ENCODE data around the gene CLEC9A.
"Not testable (repeated sequence)": the region's sequence is repeated elsewhere in the genome, so short reads cannot be mapped to it uniquely, and the experiment has no call there.

Gene CLEC9A

DNA sequence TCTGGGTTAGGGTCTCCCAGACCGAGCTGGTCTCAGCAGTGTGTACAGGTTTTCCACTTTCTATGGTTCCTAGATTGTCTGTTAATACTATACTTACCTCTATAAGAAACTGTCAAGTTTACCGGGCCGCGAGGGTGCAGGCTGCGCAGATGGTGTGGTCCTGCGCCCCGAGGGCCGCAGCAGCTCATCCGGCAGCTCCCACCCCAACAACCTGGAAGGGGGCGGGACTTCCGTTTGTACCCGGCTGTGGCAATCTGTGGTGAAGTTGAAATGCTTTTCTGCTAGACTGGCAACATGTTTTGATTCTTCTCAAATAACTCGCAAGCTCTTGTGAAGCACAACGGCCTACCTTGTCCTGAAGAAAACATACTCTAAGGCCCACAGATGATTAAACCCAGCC lies at the start of gene CLEC9A:
TSS of gene CLEC9A (plus strand) at position 237 of the 400 bp plus-strand sequence. CDS start 22,006 bp downstream, outside the sequence.
- in situ Hi-C loops (cut with HindIII; ENCODE audit: low sequenced_read_pairs), result no loop called here

DNA sequence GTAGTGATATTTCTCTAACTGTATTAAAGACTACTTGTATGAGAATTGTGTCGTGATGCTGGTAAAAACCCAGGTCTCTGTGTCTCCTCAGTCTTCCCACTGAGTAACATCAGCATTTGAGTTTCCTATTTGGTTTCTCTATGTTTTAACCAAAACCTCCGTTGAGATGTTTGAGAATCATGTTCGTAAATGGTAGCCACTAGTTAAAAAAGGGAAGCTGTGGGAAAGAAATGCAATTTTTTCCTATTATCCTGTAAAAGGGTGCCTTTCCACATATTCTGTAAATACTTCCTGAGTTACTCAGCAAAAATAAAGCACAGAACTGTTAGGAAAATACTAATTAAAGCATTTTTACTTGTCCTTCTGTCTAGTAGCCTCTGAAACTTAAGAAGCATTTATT lies 38.6 kb upstream of the CLEC9A start:
- in situ Hi-C loops (cut with HindIII; ENCODE audit: low sequenced_read_pairs), result no loop called here

- in situ Hi-C loops (cut with HindIII; ENCODE audit: low sequenced_read_pairs), result no loop called here
Measured at GRCh38 chr12:9992296-9992695, 38.2 kb upstream of the CLEC9A start.

DNA sequence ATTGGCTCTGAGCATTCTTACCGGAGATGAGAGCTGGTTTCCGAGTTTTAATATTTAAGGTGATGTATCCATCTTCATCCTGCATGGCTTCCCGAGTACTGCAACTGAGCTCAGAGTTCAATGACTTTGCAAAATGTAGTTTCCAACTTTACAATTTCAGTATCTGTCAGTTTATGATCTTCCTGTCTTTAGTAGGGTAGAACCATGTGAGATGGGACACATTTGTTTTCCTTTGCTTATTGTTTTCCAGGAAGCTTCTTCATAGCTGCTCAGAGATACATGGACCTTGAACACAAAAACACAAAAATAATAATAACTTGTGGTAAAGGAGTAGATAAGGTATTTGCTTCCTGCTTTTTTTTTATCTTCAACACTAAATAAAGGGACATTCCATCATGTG lies 31.5 kb upstream of the CLEC9A start, which contains the start of gene CLEC1B:
TSS of gene CLEC1B (minus strand) at position 106 of the 400 bp plus-strand sequence. CDS start at position 85, 21 bp downstream.
- in situ Hi-C loops (cut with HindIII; ENCODE audit: low sequenced_read_pairs), result no loop called here

DNA sequence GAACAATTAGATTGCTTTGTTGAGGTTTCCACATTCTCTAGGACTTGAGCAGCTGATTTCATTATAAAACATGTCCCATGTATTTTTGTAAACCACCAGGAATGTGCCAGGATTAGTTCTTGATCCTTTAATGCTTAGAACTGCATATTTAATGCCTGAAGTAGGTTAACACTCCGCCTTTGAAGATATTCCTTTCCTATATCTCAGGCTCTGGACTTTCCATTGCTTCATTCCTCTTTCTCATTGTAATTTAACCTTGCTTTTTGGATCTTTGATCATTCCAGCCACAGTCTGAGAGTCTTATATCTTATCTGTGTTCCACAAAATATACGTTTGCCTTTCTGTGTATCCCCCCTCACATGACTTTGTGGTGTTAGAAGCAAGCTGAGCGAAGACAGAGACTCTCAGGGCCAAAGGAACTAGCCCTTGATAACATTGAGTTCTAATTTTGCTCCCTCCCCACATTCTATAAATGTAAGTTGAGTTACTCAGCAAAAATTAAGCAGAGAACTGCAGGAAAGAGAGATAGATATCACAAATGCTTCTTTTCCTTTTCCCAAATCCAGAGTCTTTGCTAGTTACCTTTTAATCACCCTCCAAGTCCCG lies 29.2 kb upstream of the CLEC9A start:
- in situ Hi-C loops (cut with HindIII; ENCODE audit: low sequenced_read_pairs), result no loop called here

DNA sequence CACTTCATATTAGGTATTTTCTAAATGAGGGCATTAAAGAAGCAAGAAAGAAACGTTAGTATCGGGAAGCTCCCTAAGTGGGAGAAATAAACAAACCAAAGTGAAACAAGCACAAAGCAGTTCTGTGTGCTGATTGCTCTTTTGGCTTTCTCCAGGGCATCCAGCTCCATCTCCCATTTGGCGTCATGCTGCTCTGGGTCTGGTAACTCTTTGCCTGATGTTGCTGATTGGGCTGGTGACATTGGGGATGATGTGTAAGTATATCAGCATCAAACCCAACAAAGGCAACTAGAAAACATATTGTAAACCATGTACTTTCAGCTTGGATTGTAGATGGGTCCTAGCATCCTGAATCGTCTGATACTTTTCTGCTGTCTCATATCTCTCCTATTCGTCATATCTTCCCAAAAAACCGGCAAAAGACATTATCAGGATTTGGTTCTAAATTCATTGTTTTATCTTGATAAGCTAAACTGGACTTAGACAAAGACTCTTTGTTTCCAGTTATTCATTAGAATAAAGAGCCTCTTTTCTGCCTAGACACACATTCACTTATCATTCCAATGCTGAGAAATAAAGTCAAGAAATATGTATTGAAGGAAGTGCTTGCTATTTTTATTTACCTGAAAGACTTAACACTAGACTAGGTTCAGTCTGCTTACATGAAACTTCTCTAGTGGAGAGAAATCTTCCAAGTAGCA lies 17.7 kb upstream of the CLEC9A start:
- in situ Hi-C loops (cut with HindIII; ENCODE audit: low sequenced_read_pairs), result no loop called here

DNA sequence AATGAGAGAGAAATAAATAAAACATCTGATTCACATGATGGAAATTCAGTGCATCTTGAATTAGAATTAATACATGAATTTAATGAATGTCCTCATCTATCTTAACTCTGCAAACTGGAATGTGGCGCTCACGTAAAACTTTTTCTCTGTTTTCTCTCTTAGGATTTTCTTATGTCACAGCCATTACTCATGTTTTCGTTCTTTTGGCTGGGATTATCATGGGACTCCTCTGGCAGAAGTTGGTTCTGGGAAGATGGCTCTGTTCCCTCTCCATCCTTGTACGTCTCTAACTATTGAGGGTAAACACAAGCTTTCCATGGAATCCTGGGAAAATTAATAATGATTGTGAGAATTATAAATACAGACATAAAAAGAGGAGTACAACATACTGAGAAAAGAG lies 15.0 kb upstream of the CLEC9A start:
- in situ Hi-C loops (cut with HindIII; ENCODE audit: low sequenced_read_pairs), result no loop called here

DNA sequence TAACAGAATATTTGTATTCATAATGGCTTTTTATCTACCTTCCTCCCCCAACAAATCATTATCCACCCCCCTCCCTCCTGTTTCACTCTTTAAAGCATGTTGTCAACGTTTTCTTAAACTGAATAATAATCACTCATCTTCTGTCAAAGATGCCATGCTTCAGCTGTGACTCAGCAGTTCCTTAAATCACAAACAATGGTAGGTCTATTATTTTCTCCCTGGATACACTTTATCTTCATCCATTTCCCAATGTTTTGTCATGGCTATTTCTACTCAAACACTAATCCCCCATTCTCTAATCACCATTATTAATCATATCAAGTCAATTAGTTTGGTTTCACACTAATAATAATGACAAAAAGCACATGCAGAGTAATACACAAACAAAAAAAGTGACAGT lies 13.6 kb upstream of the CLEC9A start:
- in situ Hi-C loops (cut with HindIII; ENCODE audit: low sequenced_read_pairs), result no loop called here

DNA sequence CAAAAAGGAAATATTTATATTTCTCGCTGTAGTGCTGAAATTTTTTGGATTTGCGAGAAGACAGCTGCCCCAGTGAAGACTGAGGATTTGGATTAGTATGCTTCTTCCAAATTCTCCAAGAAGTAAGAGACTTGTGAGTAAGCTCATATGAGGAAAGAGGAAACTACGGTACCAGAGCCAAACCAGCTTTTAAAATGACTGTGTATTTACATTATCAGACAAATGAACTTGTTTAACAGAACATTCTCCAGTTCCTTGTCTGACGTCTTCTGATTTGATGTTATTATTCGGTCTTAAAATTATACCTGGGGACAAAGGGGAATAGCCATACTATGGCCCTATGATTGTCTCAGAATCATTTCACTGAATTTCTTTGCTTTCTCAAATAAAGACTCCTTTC lies 12.1 kb upstream of the CLEC9A start:
- in situ Hi-C loops (cut with HindIII; ENCODE audit: low sequenced_read_pairs), result no loop called here

DNA sequence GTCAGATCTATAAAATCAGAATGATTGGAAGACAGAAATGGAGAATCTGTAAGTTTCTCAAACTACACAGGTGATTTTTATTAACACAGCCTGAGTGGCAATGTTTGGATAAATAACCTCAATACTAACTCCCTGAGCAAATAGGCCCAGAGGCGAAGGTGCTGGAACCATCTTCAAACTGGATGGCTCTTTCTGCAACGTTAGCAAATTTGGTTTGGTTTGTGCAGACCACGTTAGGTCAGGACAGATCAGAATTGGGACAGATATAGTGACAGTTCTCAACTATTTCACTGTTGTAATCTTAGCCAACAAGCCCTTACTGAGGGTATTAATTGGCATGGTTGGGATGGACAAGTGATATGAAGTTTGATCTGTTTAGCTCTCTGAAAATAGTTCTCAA lies 9.1 kb upstream of the CLEC9A start:
- in situ Hi-C loops (cut with HindIII; ENCODE audit: low sequenced_read_pairs), result no loop called here

DNA sequence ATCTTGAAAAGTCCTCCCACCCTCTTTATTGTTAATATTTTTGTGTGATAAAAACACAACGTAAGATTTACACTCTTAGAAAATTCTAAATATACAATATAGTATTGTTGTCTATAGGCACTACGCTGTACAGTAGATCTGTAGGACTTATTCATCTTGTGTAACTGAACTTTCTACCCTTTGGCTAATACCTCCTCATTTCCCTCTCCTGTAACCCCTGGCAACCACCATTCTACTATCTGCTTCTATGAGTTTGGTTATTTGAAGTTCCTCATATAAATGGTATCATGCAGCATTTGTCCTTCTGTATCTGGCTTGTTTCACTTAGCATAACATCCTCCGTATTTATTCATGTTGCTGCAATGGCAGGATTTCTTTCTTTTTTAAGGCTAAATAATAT lies 5.2 kb upstream of the CLEC9A start:
- in situ Hi-C loops (cut with HindIII; ENCODE audit: low sequenced_read_pairs), result no loop called here

GRCh38 chr12:10026666-10027065 lies 3.8 kb upstream of the CLEC9A start:
- in situ Hi-C loops (cut with HindIII; ENCODE audit: low sequenced_read_pairs), result not testable (repeated sequence)

DNA sequence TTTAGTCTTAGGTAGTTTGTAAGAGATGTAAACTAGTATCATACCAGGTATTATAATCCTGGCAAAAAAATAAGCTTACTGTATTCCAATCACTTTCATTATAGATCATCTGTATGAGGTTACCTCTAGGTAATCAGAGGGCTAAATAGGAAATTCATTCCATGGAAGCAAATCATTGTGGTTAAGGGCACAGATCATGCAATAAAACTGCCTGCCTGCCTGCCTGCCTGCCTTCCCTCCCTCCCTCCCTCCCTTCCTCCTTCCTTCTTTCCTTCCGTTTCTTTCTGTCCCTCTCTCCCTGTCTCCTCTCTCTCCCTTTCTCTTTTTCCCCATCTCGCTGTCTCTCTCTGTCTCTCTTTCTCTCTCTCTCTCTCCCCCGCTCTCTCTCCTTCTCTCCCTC lies 3.2 kb upstream of the CLEC9A start:
- in situ Hi-C loops (cut with HindIII; ENCODE audit: low sequenced_read_pairs), result no loop called here

GRCh38 chr12:10027721-10028120 lies 2.8 kb upstream of the CLEC9A start:
- in situ Hi-C loops (cut with HindIII; ENCODE audit: low sequenced_read_pairs), result no loop called here

- in situ Hi-C loops (cut with HindIII; ENCODE audit: low sequenced_read_pairs), result no loop called here
Measured at GRCh38 chr12:10031321-10031720, 839 bp downstream of the CLEC9A start.

DNA sequence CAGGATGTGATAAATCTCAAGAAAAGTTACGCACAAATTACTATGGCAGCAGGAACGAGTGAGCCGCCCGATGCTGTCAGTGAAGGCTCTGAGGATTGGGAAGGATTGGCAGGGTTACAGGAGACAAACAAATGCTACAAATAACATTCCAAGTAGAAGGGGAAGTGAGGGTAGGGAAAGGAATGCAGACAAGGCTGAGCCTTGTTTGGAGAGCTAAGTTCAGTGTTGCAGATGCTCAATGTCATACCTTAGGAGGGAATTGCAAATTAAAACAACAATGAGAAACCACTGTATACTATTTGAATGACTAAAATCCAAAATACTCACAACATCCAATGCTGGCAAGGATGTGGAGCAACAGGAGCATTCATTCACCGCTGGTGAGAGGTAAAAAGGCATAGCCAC lies 1.3 kb downstream of the CLEC9A start:
- in situ Hi-C loops (cut with HindIII; ENCODE audit: low sequenced_read_pairs), result no loop called here

DNA sequence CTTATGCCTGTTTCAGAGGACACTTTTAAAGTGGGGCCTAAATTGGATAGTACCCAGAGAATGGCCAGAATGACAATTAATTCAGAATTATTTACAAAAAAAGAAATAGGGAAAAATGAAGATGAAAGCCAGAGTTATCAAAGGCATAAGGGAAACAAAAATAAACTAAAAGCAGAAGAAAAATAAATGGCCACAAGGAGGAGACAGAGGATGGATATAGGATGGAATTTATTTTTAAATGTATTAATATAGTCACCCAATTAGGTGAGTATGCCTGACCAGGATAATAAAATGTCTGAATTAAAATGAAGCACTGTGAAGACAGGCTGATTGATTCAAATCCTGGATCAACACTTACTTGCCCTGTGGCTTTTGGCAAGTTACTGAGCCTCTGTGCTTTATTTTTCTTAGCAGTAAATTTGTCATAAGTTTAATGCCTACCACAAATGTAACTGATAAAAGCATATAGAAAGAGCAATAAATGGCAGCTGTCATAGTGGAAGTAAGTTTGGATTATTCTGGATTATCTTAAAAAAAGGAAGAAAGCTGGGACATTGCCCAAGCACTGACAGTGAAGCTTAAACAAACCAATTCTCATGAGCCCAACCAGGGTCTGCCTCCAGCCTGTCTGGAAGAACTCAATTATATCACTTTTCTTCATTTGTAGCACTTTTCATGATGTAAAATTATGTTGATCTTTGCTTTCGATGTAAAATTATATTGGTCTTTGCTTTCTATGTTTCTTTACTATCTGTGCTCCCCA lies 3.5 kb downstream of the CLEC9A start:
- in situ Hi-C loops (cut with HindIII; ENCODE audit: low sequenced_read_pairs), result no loop called here

- in situ Hi-C loops (cut with HindIII; ENCODE audit: low sequenced_read_pairs), result no loop called here
Measured at GRCh38 chr12:10042167-10042566, 11.7 kb downstream of the CLEC9A start.

GRCh38 chr12:10048526-10048925 lies 18.0 kb downstream of the CLEC9A start:
- in situ Hi-C loops (cut with HindIII; ENCODE audit: low sequenced_read_pairs), result no loop called here

DNA sequence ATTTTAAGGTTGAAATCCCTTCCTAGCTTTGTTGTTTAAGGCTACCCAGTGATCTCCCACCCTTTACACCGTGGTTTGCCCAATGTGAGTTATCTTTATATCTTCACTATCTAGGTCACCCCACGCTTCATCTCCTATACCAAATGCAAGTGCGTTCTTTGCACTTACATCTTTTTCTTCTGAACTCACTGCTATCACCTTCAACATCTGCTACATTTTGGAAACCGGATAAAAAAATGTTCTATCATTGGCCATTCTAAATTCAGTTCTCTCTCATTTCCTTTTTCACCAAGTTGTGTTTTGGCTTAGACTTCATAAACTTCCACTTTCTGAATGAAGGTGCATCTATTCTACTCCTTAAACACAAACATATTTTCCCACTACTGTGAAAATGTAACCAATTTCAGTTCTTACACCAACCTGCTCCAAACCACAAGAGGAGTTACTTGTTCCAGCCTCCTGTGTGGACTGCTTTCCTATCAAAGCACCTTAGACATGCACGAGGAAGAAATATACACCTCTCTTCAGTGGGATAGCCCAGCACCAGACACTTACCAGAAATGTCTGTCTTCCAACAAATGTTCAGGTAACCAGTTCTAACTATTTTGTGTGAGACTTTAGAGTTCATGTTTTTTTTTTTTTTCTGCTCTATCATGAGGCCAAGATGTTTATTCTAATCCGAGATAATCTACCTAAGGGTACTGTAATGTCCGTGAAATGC lies 21.9 kb downstream of the CLEC9A start:
- in situ Hi-C loops (cut with HindIII; ENCODE audit: low sequenced_read_pairs), result no loop called here

DNA sequence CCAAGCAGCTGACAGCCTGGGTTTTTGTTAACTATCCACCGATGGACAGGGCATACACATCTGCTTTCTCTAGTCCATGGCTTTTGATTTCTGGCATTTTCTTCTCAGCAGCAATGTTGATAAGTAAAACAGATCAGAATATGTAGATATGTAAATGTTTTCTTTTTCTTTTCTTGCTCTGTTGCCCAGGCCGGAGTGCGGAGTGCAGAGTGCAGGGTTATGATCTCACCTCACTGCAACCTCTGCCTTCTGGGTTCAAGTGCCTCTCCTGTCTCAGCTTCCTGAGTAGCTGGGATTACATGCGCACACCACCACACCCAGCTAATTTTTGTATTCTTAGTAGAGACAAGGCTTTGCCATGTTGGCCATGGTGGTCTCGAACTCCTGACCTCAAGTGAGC lies 27.9 kb downstream of the CLEC9A start:
- in situ Hi-C loops (cut with HindIII; ENCODE audit: low sequenced_read_pairs), result no loop called here

Data from DLD1 (cell line).